HCT116 (cell line): ENCODE data around the gene TYRO3. TPM values are rescaled to one million over a fixed set of nuclear protein-coding genes. Genes with fewer than 3 reads are reported as not detected.
A peak's percentile ranks its signal among the peaks of the same experiment; 100 is the strongest.

ENCODE experiments used
- ATAC-seq: fragments of 200-7000 bp; cut with Tn5 transposase; 2 replicates; pipeline ENCODE4 v1.9.1; 2020; ENCODE audit warnings: mild to moderate bottlenecking, moderate library complexity
- BruUV-seq: library from RNA; stranded (reverse); fragments of 400-500 nt; replicated peaks from 2 replicates; lab custom pipeline; 2021; lab: Mats Ljungman, UMichigan
- CTCF ChIA-PET: fragments of 300-600 bp; sonication (Branson Sonifier 250); formaldehyde crosslinking; loops from one replicate; lab custom pipeline; 2021; ENCODE audit warnings: antibody characterized with exemption; lab: Charles Lee
- POLR2A ChIA-PET: fragments of 300-600, 350-600 bp; sonication (Branson Sonifier 250); formaldehyde crosslinking; loops from one replicate; lab custom pipeline; 2021; ENCODE audit warnings: antibody characterized with exemption; lab: Charles Lee
- RAD21 ChIA-PET, 2 experiments: fragments of 300-600 bp; sonication (Branson Sonifier 250); formaldehyde crosslinking; loops; one replicate each; lab custom pipeline; 2023; ENCODE audit warnings: low total read pairs in 2 of 2; ENCODE audit not compliant: uncharacterized antibody in 2 of 2, unreplicated experiment in 2 of 2, low non-redundant PET in 1 of 2; lab: Charles Lee
- DNase-seq: peaks from one replicate; pipeline ENCODE4 v3.0.0-alpha.2; 2010; ENCODE audit warnings: low read depth, low spot score
- H2AFZ ChIP-seq: fragments of 200-600 bp; shearing (Covaris generic), sonication (generic); 2 replicates; pipeline ENCODE4 v1.6.1; 2017; ENCODE audit warnings: low read depth, mixed run types, mixed read lengths, antibody characterized with exemption, low read length; ENCODE audit not compliant: poor library complexity, severe bottlenecking
- H3K27ac ChIP-seq: 2 replicates; pipeline ENCODE4 v1.5.1; 2012; ENCODE audit warnings: low read depth, low read length
- H3K27me3 ChIP-seq: fragments of 200-600 bp; sonication (generic); 2 replicates; pipeline ENCODE4 v1.6.1; 2016; ENCODE audit warnings: mixed run types, low read length, mixed read lengths; ENCODE audit not compliant: insufficient read depth
- H3K36me3 ChIP-seq, 2 experiments: fragments of 200-500 bp in 1 of 2; fragments of 200-600 bp in 1 of 2; sonication (Bioruptor generic) in 1 of 2; sonication (generic) in 1 of 2; 2 replicates each; pipeline versions ENCODE4 v1.5.1 to v1.6.1; 2014 to 2016; ENCODE audit warnings: low read length in 2 of 2, inconsistent platforms in 1 of 2, mixed read lengths in 1 of 2, mixed run types in 1 of 2; ENCODE audit not compliant: insufficient read depth in 2 of 2, control insufficient read depth in 1 of 2
- H3K4me1 ChIP-seq, 2 experiments: fragments of 200-600 bp in 1 of 2; sonication (generic) in 1 of 2; 2 replicates each; pipeline versions ENCODE4 v1.5.1 to v1.6.1; 2012 to 2017; ENCODE audit warnings: low read length in 2 of 2, inconsistent platforms in 1 of 2, mild to moderate bottlenecking in 1 of 2, mixed read lengths in 1 of 2, mixed run types in 1 of 2, moderate library complexity in 1 of 2; ENCODE audit not compliant: insufficient read depth in 2 of 2, control insufficient read depth in 1 of 2
- H3K4me2 ChIP-seq: fragments of 200-600 bp; sonication (generic); 2 replicates; pipeline ENCODE4 v1.6.1; 2017; ENCODE audit warnings: mixed run types, low read length, mixed read lengths
- H3K4me3 ChIP-seq, 2 experiments: fragments of 200-600 bp in 1 of 2; sonication (generic) in 1 of 2; replicated peaks in 1 of 2; 2 replicates each; pipeline ENCODE4 v1.5.1; 2011 to 2016; ENCODE audit warnings: low read length in 2 of 2, control low read depth in 1 of 2, low read depth in 1 of 2, mild to moderate bottlenecking in 1 of 2, mixed read lengths in 1 of 2, mixed run types in 1 of 2
- H3K79me2 ChIP-seq: fragments of 200-600 bp; sonication (generic); 2 replicates; pipeline ENCODE4 v1.6.1; 2017; ENCODE audit warnings: mild to moderate bottlenecking, mixed run types, low read length, moderate library complexity, mixed read lengths; ENCODE audit not compliant: insufficient read depth
- H3K9ac ChIP-seq: fragments of 200-600 bp; sonication (generic); 2 replicates; pipeline ENCODE4 v1.6.1; 2016; ENCODE audit warnings: low read length, mixed read lengths
- H3K9me2 ChIP-seq: fragments of 200-600 bp; sonication (generic), shearing (Covaris generic); 2 replicates; pipeline ENCODE4 v1.6.1; 2017; ENCODE audit warnings: mixed run types, mild to moderate bottlenecking, moderate library complexity; ENCODE audit not compliant: insufficient read depth
- H3K9me3 ChIP-seq, 2 experiments: fragments of 200-500 bp in 1 of 2; fragments of 200-600 bp in 1 of 2; sonication (Bioruptor generic) in 1 of 2; sonication (generic) in 1 of 2; 2 replicates each; pipeline ENCODE4 v1.6.1; 2014 to 2017; ENCODE audit warnings: low read length in 2 of 2, mixed read lengths in 2 of 2, inconsistent platforms in 1 of 2, low read depth in 1 of 2, mild to moderate bottlenecking in 1 of 2, mixed run types in 1 of 2, moderate library complexity in 1 of 2; ENCODE audit not compliant: control insufficient read depth in 1 of 2, insufficient read depth in 1 of 2
- H4K20me1 ChIP-seq: fragments of 200-600 bp; sonication (generic), shearing (Covaris generic); 2 replicates; pipeline ENCODE4 v1.6.1; 2017; ENCODE audit warnings: mixed run types, mild to moderate bottlenecking, moderate library complexity; ENCODE audit not compliant: insufficient read depth
- CBX3 ChIP-seq: IDR thresholded peaks from 2 replicates; pipeline ENCODE4 v1.6.1; 2012; ENCODE audit warnings: low read depth
- CEBPB ChIP-seq: IDR thresholded peaks from 2 replicates; pipeline ENCODE4 v1.6.1; 2012; ENCODE audit warnings: low read depth
- EGR1 ChIP-seq: IDR thresholded peaks from 2 replicates; pipeline ENCODE4 v1.6.1; 2012; ENCODE audit warnings: low read depth
- ELF1 ChIP-seq: IDR thresholded peaks from 2 replicates; pipeline ENCODE4 v1.6.1; 2012; ENCODE audit warnings: low read depth, borderline replicate concordance
- EZH2 ChIP-seq: fragments of 200-600 bp; sonication (generic); IDR thresholded peaks from 2 replicates; pipeline ENCODE4 v1.6.1; 2017; ENCODE audit warnings: antibody characterized with exemption, mixed run types
- EZH2phosphoT487 ChIP-seq: fragments of 200-600 bp; IDR thresholded peaks from 2 replicates; pipeline ENCODE4 v1.6.1; 2018; ENCODE audit warnings: antibody characterized with exemption, borderline replicate concordance
- FOSL1 ChIP-seq: IDR thresholded peaks from 2 replicates; pipeline ENCODE4 v1.6.1; 2012; ENCODE audit warnings: low read depth
- JUND ChIP-seq: IDR thresholded peaks from 2 replicates; pipeline ENCODE4 v1.6.1; 2012
- POLR2A ChIP-seq: IDR thresholded peaks from 2 replicates; pipeline ENCODE4 v1.7.0; 2011; ENCODE audit warnings: borderline replicate concordance; ENCODE audit not compliant: insufficient read depth, insufficient read length; ENCODE audit errors: extremely low read depth
- POLR2AphosphoS5 ChIP-seq: IDR thresholded peaks from 2 replicates; pipeline ENCODE4 v1.6.1; 2011; ENCODE audit warnings: mild to moderate bottlenecking, low read depth, low read length, moderate library complexity
- RAD21 ChIP-seq: IDR thresholded peaks from 2 replicates; pipeline ENCODE4 v1.6.1; 2012; ENCODE audit warnings: low read depth, mild to moderate bottlenecking
- SIN3A ChIP-seq: IDR thresholded peaks from 2 replicates; pipeline ENCODE4 v1.6.1; 2012; ENCODE audit warnings: low read depth
- SP1 ChIP-seq: IDR thresholded peaks from 2 replicates; pipeline ENCODE4 v1.6.1; 2012; ENCODE audit warnings: low read depth
- SRF ChIP-seq: IDR thresholded peaks from 2 replicates; pipeline ENCODE4 v1.6.1; 2012; ENCODE audit warnings: low read depth
- TCF7L2 ChIP-seq: IDR thresholded peaks from 2 replicates; pipeline ENCODE4 v1.7.0; 2011; ENCODE audit warnings: borderline replicate concordance, inconsistent platforms; ENCODE audit not compliant: insufficient read depth, insufficient read length; ENCODE audit errors: extremely low read depth
- YY1 ChIP-seq: IDR thresholded peaks from 2 replicates; pipeline ENCODE4 v1.6.1; 2011; ENCODE audit warnings: low read length, low read depth, moderate library complexity, mild to moderate bottlenecking; ENCODE audit not compliant: insufficient replicate concordance; ENCODE audit errors: extremely low read depth
- ZFX ChIP-seq: fragments of 450-650 bp; IDR thresholded peaks from 2 replicates; pipeline ENCODE4 v1.6.1; 2017
- ZNF274 ChIP-seq: fragments of 200-500 bp; sonication (Bioruptor generic); IDR thresholded peaks from 2 replicates; pipeline ENCODE4 v1.6.1; 2014; ENCODE audit warnings: mild to moderate bottlenecking, low read depth, low read length, inconsistent platforms
- intact Hi-C: fragments of 100-400 bp; cut with micrococcal nuclease; formaldehyde crosslinking; loops from 2 replicates; pipeline ENCODE4 v1.10.0; 2022
- total RNA-seq: library from RNA; stranded (reverse); gene quantifications from one replicate; pipeline ENCODE4 v1.2.1, GENCODE V29; 2021; ENCODE audit not compliant: unreplicated experiment
- TF ChIP-seq, protein P1 (sequence below): IDR thresholded peaks from 2 replicates; pipeline ENCODE4 v1.6.1; 2012
- TF ChIP-seq, protein P2 (sequence below): IDR thresholded peaks from 2 replicates; pipeline ENCODE4 v1.6.1; 2012
- TF ChIP-seq, protein P3 (sequence below): IDR thresholded peaks from 2 replicates; pipeline ENCODE4 v1.6.1; 2011; ENCODE audit warnings: mild to moderate bottlenecking, low read length, moderate library complexity; ENCODE audit not compliant: insufficient replicate concordance; ENCODE audit errors: extremely low read depth
- TF ChIP-seq, protein P4 (sequence below): IDR thresholded peaks from 2 replicates; pipeline ENCODE4 v1.6.1; 2012; ENCODE audit warnings: low read depth

The TYRO3 gene
- total RNA-seq, 1 experiment from 2014 or later, result 34.6 TPM

DNA sequence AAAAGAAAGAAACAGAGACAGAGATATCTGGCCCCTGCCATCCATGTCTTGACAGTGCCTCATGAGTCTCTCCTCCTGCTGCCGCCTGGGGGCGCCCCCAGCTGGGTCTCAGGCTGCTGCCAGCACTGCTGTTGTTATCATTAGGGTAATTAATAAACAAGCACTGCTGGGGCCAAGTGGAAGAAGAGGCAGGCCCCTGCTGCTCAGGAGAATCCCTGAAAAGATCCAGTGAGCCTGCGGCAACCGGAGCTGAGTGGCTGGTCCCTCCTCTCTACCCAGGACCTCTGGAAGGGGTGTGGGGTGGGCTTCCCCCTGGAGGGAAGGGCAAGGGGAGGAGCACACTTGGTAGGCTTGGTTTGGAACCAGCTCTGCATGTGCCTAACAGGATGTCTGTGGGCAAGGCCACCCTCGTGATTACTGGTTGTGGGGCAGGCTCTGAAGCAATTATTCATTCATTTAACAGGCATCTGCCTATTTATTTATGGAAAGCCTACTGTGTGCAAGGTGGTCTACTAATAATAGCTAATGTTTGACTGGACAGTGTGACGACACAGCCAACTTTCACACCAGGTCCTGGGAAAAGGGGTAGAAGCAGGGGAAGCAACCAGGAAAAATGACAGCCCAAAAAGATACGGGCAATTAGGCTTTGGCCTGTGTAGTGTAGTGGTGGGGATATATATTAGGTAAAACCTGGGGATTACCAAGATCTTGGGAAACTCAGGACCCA lies 1.2 kb upstream of the TYRO3 start:
- peaks cover 7 to 21% of the 10 kb centered on the region in 2 experiments; a peak in 3 of 4 replicates for H3K4me1 ChIP-seq
- ATAC-seq (peak; percentile 77), DNase-seq (peak; percentile 52)
- ChIA-PET CTCF (interaction anchor here (0.8 to 2.6 kb wide), 13 partner anchors 10 to 347 kb away, joined by 3 to 20 read pairs (median 5); partner anchors contain the start of genes MAPKBP1 and RPAP1), RAD21 (interaction anchor here in 1 of 2 experiments (0.8 kb wide), 1 partner anchor 10 kb away, joined by 3 read pairs; no protein-coding TSS in a partner anchor), POLR2A (interaction anchor here (0.8 to 2.7 kb wide), 2 partner anchors 14 to 253 kb away, joined by 3 to 6 read pairs; partner anchors contain the start of gene RPAP1)
- peak overlapping the region; percentile 56 for H3K9ac ChIP-seq
- peak overlapping the region; percentile 67 to 68 for H3K4me3 ChIP-seq
- no peaks in the 10 kb centered on the region; the same call in 1 of the 2 replicates for H3K79me2 ChIP-seq
- H3K27me3 ChIP-seq, result no peaks in the 10 kb centered on the region
- H3K36me3 ChIP-seq, result 0 out of 4 replicates have a peak, but pooled peaks cover 0 to 10% of the 10 kb centered on the region in 2 experiments
- intact Hi-C loops, result loop anchor here (1.0 kb wide), 1 partner anchor 253 kb away; no protein-coding TSS in a partner anchor
- no peaks in the 10 kb centered on the region for H3K9me3 ChIP-seq
- H2AFZ ChIP-seq, result peak overlapping the region; percentile 76
- H4K20me1 ChIP-seq, result no peaks in the 10 kb centered on the region
- H3K27ac ChIP-seq, result peak overlapping the region; percentile 50; the same call in 1 of the 2 replicates
- peak overlapping the region; percentile 93 for H3K4me2 ChIP-seq
- H3K9me2 ChIP-seq, result no peaks in the 10 kb centered on the region
- BruUV-seq, result no TSS peak
- TF ChIP-seq EZH2 (no peak), TCF7L2 (no peak), EGR1 (no peak), YY1 (peak; percentile 28), ZFX (no peak), POLR2AphosphoS5 (no peak), JUND (no peak), POLR2A (no peak), EZH2phosphoT487 (no peak), SRF (no peak), SP1 (no peak), ZNF274 (no peak), RAD21 (peak; percentile 80), ELF1 (no peak), FOSL1 (no peak), CBX3 (no peak), CEBPB (no peak), SIN3A (no peak)
- TF ChIP-seq, protein P1, sequence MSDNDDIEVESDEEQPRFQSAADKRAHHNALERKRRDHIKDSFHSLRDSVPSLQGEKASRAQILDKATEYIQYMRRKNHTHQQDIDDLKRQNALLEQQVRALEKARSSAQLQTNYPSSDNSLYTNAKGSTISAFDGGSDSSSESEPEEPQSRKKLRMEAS, result peak; percentile 52; the same call in 1 of the 2 replicates
- TF ChIP-seq, protein P2, sequence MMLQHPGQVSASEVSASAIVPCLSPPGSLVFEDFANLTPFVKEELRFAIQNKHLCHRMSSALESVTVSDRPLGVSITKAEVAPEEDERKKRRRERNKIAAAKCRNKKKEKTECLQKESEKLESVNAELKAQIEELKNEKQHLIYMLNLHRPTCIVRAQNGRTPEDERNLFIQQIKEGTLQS, result no peak
- TF ChIP-seq, protein P3, sequence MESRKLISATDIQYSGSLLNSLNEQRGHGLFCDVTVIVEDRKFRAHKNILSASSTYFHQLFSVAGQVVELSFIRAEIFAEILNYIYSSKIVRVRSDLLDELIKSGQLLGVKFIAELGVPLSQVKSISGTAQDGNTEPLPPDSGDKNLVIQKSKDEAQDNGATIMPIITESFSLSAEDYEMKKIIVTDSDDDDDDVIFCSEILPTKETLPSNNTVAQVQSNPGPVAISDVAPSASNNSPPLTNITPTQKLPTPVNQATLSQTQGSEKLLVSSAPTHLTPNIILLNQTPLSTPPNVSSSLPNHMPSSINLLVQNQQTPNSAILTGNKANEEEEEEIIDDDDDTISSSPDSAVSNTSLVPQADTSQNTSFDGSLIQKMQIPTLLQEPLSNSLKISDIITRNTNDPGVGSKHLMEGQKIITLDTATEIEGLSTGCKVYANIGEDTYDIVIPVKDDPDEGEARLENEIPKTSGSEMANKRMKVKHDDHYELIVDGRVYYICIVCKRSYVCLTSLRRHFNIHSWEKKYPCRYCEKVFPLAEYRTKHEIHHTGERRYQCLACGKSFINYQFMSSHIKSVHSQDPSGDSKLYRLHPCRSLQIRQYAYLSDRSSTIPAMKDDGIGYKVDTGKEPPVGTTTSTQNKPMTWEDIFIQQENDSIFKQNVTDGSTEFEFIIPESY, result no peak
- TF ChIP-seq, protein P4, sequence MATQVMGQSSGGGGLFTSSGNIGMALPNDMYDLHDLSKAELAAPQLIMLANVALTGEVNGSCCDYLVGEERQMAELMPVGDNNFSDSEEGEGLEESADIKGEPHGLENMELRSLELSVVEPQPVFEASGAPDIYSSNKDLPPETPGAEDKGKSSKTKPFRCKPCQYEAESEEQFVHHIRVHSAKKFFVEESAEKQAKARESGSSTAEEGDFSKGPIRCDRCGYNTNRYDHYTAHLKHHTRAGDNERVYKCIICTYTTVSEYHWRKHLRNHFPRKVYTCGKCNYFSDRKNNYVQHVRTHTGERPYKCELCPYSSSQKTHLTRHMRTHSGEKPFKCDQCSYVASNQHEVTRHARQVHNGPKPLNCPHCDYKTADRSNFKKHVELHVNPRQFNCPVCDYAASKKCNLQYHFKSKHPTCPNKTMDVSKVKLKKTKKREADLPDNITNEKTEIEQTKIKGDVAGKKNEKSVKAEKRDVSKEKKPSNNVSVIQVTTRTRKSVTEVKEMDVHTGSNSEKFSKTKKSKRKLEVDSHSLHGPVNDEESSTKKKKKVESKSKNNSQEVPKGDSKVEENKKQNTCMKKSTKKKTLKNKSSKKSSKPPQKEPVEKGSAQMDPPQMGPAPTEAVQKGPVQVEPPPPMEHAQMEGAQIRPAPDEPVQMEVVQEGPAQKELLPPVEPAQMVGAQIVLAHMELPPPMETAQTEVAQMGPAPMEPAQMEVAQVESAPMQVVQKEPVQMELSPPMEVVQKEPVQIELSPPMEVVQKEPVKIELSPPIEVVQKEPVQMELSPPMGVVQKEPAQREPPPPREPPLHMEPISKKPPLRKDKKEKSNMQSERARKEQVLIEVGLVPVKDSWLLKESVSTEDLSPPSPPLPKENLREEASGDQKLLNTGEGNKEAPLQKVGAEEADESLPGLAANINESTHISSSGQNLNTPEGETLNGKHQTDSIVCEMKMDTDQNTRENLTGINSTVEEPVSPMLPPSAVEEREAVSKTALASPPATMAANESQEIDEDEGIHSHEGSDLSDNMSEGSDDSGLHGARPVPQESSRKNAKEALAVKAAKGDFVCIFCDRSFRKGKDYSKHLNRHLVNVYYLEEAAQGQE, result no peak
